Measurements from ENCODE around the gene GNPDA1.

The GNPDA1 gene

DNA sequence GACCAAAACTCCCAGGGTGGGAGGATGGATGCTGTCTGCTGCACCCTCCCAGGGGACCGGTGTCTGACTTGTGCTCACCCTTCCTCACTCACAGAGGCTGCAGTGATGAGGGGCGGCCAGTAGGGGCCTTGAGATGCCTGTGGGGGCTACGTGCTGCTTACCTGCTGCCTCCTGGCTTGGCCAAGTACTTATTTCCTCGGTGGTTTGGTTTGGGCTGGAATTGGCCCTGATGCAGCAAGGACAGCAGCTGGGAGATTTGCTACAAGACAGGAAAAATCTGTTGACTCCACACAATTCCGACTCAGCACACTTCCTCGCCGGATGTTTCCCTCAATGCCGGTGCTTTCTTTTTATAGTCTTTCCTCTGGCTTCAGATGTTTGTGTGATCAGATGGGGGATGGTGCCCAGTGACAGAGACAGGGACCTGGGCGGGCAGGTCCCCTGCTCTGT lies 61.5 kb downstream of the GNPDA1 start:
- DNase-seq, result peak in 1 of 2 donors; percentile 23

All from activated CD4-positive, alpha-beta T cell treated with anti-CD3 and anti-CD28 coated beads for 4 hours (primary cell).